GM19397 (cell line): Measurements from ENCODE around the gene GLB1L2.

Source experiments
- ATAC-seq: cut with Tn5 transposase; IDR thresholded peaks from one replicate; pipeline ENCODE4 v1.9.1; 2021; ENCODE audit warnings: mild to moderate bottlenecking, moderate library complexity; ENCODE audit not compliant: unreplicated experiment

GLB1L2 gene

GRCh38 chr11:134401825-134402809, 70.3 kb downstream of the GLB1L2 start:
- ATAC-seq = no peak

- ATAC-seq = no peak
Measured at GRCh38 chr11:134402910-134403309, 71.1 kb downstream of the GLB1L2 start.

GRCh38 chr11:134404575-134405341, 73.0 kb downstream of the GLB1L2 start:
- no peak for ATAC-seq

- no peak for ATAC-seq
Measured at GRCh38 chr11:134405436-134405835, 73.6 kb downstream of the GLB1L2 start.

GRCh38 chr11:134405841-134406240, 74.1 kb downstream of the GLB1L2 start:
- ATAC-seq = no peak

- ATAC-seq = no peak
Measured at GRCh38 chr11:134406264-134407185, 74.7 kb downstream of the GLB1L2 start.

- ATAC-seq = no peak
Measured at GRCh38 chr11:134407321-134407828, 75.6 kb downstream of the GLB1L2 start.

GRCh38 chr11:134407923-134408322, 76.1 kb downstream of the GLB1L2 start:
- ATAC-seq = no peak

GRCh38 chr11:134409552-134410429, 78.0 kb downstream of the GLB1L2 start:
- ATAC-seq = no peak

GRCh38 chr11:134410766-134411165, 79.0 kb downstream of the GLB1L2 start:
- no peak for ATAC-seq

- ATAC-seq = no peak
Measured at GRCh38 chr11:134412203-134413042, 80.6 kb downstream of the GLB1L2 start, which contains the start of gene B3GAT1. Gene B3GAT1, minus strand, starts transcription at chr11:134412242. Its CDS starts 24,583 bp downstream, at chr11:134387659.

GRCh38 chr11:134413043-134413825, 81.4 kb downstream of the GLB1L2 start:
- no peak for ATAC-seq

GRCh38 chr11:134413826-134414731, 82.3 kb downstream of the GLB1L2 start:
- no peak for ATAC-seq

GRCh38 chr11:134414766-134415765, 83.3 kb downstream of the GLB1L2 start:
- no peak for ATAC-seq

- no peak for ATAC-seq
Measured at GRCh38 chr11:134416726-134417125, 84.9 kb downstream of the GLB1L2 start.
